CD4-positive, alpha-beta T cell treated with Interleukin-4 for 4 hours (primary cell): ENCODE measurements around the gene LBH.

ENCODE experiments used
- DNase-seq: peaks from one replicate; pipeline ENCODE4 v3.0.0-alpha.2; 2020

The LBH gene

DNA sequence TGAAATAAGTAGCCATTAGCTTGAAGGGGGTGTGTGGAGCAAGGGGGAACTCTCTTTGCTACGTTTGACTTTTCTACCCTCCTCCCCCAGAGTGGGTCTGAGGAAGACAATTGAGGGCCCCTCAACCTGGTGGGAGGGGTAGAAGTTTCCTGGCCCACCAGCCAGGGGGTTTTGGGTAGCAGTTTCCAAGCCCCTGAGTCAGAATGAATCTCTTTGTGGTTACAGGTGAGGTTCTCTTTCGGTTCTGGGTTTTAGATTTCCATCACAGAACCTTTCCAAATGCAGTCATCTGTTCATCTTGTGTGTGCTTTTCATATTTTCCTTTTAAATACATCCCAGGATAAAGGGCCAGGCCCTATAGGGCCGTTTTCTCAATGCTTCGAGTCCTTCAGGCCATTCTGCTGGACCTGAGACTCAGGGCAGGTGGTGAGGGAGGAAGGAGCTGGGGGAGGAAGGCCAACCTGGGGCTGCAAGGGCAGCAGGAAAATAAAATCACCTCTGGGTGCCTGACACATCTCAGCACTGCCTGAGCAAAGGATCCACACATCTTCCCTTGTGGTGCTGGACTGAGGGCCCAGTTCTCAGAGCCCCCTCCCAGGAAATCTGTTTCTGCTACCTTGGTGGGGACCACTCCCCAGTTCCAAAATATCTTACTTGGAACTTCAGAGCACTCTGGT is 4.7 kb downstream of the LBH start:
- peak; percentile 58 for DNase-seq

DNA sequence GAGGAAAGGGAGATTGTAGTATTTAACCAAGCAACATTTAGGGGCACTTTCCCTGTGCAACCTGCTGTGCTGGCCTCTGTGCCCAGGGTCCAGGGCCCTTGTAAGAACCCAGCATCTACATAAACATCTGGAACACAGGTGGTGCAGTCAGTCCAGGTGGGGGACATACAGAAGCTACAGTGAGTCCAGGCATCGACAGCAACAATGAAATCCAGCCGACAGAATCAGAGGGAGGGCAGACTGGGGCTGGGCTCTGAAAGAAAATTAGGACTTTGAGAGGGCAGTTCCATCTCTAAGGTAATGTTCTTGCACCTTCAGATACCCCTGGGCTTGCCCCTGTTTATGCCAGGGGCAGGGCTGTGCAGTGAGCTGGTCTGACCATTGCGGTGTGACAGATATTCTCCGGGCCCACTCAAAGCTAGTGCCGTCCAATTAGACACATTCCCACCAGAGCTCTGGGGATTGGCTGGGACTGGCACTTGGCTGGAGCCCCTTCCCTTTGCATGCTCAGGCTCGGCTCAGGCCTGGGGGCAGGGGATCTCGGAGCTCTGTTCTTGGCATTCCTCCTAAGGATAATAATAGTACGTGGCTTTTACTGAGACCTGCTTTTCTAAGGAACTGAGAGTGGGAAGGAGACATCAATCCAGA is 5.4 kb downstream of the LBH start:
- DNase-seq: no peak

DNA sequence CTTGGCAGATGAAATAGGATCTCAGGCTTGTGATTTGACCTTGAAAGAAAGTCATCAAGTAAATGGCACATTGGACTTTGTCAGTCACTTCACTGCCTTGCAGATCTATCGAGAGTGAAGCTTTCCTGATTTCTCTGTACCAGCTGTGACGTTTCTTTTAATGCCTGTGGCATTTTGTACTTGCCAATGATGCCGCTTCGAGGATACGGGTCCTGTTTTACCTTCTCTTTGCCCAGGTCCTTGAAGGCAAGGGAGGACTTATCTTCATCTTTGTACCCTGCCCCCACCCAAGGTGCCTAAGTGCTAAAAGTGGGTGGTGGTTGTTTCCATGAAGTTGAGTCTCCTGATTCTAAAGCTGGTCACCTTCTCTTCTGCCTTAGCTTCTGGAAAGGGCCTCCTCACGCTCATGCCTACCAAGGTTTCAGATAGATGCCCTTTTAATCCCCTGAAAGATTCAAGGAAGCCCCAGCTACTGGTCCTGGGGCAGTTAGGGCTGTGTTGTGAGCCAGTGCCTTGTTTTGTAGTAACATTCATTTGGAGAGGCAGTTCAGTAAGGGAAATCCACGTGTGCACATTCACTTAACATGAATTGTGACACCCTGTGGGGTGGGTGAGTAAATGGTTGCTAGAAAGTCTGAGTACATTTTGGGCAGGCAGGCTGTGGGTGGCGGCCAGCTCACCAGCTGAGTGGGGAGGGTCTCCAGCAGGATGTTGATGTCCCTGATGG is 6.1 kb downstream of the LBH start:
- DNase-seq: no peak

DNA sequence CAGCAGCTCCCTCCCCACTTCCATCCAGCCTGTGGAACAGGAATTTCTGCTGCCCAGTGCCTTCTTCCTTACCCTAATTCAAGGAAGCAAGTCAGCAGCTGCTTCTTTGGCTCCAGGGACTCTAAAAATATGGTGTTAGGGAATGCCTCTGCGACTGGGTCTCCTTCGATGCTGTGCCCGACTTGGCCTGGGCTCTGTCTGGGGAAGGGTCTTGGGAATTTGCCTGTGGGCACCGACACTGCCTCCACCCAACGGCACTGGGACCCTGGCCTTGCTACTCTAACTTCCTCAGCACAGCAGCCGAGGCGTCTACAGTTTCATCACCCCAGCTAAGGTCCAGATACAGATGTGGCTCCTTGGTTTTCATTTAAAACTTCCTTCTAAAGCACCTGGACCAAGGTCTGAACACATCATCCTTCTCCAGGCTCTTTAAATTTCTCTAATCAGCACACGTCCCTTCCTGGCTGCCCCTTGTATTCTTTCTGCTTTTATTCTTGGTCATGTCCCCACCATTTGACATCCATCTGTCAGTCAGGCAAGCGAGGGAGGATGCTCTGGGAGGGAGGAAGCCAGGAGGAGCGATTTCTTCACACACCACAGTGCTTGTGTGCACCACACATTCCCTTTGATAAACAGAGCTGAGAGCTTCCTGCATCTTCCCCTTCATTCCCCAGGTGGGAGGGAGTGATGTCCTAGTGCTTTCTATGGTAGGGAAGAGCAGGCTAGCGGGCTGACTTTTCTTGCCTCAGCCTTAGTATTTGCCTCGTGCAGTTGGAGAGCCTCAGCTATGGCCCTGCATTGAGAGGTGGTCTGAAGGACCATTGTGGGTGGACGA is 6.8 kb downstream of the LBH start:
- DNase-seq: no peak

DNA sequence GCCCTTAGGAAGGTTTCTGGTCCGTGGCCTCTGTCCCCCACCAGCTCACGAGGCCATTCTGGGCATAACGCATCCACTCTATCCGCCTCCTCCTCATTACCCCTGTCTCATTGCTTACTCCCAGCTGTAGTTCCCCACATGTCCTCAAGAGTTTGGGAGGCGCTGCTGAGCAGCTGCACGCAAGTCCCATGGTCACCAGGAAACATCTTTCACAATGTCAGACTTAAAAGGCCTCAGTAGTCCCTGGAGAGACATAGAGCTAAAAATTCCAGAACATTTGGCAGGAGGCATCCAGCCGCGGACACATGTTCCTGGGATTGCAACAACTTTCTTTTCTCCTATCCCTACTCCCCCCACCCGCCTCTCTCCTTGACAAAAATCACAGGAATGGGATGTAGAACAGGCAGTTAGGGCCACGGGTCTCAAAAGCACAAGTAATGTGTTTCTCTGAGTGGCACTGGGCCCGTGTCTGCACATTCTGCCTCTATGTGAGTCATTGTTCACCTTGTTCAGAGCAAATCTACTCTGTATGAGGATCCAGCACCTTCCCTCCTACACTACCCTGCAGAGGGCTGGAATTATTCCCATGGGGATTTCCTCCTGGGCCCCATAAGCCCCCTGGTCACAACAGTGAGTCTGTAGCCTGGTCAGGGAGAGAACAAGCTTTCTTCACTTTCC is 8.1 kb downstream of the LBH start:
- DNase-seq: peak; percentile 76

DNA sequence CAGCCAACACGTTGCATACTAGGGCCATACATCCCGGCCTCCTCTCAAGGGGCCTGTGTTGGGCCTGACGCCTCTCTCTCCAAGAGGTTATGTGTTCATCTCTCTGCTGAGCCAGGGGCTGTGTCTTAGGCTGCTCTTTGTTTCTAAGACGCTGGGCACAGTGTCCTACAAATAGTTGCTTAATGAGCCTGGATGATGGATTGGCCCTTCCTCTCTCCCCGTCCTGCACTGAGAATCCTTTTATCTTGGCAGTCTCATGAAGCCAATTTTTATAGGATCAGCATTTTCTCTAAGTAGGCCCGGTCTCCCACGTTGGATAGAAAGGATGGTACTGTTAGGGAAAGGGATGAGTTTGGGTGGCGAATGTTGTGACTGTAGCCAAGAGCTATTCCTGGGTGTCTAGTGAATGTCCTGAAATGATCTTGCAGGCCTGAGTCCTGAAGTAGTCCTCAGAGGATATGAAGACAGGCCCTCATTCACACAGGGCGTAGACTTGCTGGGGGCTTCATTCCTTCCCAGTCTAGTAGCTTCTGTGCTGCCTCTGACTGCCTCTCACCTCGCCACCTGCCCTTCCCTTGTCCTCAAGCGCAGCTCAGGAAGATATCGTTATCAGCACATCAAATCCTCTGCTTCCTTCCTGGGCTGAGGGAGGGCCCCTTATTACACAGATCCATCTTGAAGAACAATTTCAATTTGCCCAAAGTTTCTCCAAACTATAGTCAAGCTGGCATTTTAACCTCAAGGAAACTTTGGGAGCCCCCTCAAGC is 8.8 kb downstream of the LBH start:
- no peak for DNase-seq

DNA sequence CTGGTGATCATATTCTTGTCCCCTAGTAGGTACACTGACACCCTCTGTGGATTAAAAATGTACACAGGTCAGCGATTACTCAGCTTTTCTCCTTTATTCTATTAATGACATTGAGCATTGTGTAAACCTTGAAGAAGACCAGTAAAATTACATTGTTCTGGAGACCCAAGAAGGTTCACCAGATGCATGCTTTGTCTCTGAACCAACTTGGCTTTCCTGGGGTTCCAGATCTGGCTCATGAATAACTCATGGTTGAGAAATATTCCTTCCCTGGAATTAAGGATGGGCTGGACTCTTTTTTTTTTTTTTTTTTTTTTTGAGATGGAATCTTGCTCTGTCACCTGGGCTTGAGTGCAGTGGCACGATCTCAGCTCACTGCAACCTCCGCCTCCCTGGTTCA is 11.9 kb downstream of the LBH start:
- DNase-seq: no peak

DNA sequence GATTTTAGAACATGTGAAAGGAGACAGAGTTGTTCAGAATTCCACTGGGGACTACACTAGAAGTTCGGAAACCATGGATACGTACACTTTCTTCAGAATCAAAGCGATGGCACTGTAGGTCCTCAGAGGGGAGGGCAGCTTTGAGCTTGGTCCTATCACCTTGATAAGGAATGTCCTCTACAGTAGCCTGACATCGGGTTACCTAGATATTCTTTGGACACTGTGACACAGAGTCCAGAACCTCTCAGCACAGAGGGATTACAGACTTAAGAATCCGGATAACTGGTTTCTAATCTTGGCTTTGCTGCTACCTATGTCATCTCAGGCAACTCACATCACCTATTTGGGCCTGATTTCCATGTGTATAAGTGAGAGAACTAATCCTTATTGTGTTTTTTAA is 14.0 kb downstream of the LBH start:
- no peak for DNase-seq

DNA sequence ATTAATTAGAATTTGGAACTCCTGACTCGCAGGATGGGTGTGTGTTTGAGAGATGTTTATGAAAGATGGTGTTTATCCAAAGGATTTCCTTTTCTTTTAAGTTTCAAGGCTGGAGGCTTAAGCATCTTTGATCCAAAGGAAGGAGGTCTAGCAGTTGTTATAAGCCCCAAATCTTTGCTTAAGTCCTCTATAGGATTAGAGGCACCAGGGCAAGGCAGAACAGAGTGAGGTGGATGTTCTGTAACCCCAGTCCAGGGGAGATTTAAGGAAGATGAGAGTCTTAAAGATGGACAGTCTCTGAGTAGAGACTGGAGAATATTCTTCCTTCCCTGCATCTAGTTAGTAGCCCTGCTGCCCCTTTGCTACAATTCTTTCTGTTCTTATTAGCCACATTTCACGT is 17.5 kb downstream of the LBH start:
- DNase-seq: no peak

DNA sequence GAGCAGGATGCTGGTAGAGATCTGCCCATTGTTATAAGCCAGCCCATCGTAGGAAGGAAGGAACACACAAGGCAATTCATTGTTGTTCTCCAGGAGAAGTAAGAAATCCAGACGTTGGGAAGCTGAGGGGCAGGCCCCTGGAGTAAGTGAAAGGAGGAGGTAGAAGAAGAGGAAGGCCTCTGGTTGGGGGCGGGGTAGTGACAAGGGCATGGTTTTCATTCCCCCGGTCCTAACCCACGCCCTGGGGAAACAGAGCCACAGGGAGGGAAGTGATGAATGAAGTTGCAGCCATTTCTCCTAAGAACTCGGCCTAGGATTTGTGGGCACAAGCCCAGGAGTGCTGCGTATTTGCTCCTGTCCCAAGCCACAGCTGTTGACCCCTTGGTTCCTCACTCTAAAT is 18.0 kb downstream of the LBH start:
- DNase-seq: no peak

DNA sequence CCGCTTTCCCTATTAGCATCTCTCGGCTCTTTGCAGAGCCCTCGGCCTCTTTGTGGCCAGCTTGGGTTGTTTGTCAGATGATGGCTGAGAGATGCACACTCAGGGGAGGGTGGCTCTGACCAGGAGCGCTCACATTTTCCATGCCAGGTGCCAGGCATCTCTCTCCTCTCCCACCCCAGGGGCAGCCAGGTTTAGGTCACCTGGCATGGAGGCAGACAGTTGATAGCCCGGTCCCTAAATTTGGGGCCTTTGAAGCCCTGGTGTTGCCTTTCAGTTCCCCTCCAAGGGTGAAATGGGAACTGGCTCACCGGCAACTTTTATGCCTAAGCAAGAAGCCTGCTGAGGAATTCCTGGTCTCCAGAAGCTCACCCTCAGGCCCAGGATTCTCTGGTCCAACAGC is 19.1 kb downstream of the LBH start:
- no peak for DNase-seq

DNA sequence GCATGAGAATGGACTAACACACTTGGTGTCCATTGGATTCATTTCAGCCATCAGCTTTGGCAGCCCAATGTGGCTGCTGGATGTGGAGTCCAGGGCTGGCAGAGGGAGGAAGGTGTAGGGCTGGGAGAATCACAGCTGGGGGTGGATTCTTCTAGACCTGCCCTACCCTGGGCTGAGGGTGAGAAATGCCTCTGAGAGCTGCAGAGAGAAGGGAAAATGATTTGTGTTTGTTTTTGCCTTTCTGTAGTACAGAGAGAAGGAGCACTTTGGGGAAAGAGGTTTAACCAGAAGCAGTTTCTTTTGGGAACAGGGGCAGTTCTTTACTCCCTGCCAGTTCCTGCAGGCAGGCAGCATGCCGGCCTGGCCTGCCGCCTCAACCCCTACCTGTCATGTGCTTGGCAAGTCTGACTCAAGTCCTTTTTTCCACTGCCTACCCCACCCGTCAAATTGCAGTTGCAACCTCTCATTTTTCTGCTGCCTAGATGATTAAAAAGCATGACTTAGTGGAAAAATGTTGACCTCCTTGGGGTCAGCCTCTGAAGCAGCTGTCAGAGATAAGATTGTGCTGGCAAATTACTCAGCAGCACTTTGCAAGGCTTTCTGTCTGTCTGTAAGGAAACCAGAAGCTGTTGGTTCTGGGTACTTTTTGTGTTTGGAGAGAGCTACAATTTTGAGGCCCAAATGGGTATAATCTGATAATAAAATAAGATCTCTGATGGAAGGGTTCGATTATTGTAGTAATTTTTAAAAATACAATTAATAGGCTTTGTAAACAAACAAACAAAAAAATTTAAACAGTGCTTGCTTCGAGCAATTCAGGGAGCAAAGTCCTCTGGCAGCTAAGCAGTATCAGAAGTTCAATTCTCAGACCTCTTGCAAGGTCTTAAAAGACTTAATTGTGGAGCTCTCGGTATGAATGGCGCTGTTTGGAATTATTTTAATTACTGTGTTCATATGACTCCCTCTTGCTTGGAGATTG is 21.7 kb downstream of the LBH start:
- DNase-seq: peak; percentile 74

DNA sequence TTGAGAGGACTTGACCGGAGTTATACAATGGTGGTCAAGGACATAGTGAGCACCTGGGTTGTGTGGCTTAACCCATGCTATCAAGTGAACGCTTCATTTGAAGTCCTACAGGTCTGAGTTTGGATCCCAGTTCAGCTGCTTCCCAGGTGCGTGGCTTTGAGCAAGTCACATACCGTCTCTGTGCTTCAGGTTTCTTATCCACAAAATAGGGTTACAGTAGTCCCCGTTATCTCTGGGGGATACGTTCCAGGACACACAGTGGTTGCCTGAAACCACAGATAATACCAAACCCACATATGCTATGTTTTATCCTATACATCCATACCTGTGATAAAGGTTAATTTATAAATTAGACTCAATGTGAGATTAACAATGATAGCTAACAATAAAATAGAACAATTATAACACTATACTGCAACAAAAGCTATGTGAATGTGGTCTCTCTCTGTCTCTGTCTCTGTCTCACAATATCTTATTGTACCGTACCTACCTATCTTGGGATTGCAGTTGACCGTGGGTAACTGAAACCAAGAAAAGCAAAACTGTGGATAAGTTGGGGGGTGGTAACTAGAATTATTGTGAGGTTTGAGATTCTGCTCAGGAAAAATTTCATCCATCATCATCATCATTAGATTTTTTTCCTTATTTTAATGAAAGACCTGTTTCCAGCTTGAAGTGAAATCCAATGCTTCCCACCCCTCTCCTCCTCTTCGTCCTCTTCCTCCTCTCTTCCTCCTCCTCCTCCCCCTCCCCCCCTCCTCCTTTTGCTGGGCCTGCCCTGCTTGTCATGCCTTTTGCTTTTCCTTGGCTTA is 22.7 kb downstream of the LBH start:
- no peak for DNase-seq

DNA sequence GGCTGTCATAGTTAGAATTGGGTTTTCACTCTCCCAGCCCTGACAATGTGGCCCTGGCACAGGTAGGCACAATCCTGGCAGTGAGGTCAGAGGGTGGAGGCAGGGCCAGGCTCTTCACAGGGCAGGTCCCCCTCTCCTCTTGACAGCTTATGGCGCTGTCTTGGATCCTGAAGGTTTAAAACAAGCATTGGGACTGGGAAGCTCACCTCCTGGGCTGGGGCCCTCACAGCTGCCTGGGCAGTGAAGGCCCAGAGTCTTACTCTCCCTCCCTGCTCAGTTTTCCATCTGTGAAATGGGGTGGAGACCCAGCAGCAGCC is 23.3 kb downstream of the LBH start:
- no peak for DNase-seq

DNA sequence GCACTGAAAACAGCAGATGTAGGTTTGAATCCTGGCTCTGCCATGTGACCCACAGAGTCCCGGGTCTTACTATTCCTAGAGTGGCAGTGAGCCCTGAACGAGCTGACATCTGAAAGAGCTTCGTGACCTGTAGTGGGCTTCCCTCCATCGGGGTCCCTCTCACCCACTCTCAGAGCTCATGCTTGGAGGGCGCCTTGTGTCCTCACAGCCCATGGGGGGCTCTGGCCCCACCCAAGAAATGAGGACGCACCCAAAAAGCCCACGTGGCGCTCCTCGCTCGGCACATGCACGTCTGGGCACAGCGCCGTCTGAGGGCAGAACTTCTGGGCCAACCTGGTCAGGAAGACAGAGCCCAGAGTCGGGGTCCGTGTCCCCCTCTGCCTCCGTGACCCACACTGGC is 23.7 kb downstream of the LBH start:
- DNase-seq: no peak

DNA sequence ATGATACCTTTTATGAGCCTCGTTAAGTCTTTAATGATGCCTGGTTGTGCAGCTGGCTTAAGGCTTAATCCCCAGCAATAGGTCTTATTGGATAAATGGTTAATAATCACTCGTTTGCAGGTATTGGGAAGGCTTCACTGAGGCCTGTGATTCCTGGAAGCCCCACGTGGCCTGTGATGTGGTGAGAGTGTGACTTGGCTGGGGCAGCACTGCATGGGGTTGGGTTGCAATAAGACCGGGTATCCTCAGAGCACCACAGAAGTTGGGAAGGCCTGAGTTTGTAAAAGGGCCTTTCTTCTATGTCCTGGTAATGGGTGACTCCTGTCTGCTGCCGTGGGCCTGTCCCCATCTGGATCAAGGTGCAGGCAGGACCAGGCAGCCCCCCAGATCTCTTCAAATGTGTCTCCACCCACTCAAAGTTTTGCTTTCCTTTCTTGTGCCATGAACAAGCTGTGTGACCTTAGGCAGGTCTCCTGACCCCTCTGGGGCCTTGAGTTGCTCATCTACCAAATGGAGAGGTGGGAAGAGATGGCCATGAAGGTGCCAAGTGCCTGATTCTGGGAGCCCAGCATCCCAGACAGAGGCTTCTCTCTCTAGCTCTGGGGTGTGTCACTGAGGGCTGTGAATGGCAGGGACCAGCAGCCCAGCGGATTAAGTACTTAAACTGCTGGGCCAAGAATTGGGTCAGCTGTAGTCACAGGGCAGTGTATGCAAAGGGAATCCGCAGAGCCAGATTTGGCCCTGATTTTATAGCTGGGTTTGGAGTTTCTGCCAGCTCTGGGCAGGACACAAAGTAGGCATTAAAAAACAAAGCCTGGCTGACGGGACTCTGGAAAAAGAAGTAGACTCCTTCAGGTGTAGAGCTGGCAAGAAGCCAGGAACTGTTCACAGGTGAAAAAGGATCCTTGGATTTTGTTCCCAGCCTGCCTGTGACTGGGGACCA is 24.4 kb downstream of the LBH start:
- DNase-seq: no peak

DNA sequence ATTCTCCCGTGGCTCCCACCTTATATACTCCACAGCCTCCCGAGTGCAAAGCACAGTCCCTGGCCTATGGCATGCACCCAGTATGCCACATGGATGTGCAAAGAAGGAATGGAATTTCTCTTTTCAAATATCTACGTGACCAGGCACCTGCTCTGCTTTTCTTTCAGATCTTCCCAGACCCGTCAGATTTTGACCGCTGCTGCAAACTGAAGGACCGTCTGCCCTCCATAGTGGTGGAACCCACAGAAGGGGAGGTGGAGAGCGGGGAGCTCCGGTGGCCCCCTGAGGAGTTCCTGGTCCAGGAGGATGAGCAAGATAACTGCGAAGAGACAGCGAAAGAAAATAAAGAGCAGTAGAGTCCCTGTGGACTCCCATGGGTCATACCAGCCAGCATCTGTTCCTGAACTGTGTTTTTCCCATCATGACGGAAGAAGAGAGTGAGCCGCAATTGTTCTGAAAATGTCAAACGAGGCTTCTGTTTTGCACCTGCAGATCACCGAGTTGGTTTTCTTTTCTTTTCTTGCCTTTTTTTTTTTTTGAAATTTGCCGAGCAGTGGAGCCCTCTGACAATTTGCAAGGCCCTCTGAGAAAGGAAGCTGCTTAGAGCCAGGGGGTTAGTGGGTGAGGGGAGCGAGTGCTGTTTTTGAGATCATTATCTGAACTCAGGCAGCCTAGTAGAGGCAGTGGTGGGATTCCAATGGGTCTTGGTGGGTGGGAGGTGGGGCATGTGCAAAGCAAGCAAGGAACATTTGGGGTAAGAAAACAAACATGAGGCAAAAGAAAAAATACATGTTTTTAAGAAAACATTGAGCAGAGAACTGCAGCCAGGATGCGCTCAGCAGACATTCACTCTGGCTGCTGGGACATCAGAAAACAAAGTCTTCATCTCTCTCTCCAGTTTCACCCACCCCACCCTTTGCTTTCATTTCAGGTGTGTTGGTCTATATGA is 26.2 kb downstream of the LBH start:
- DNase-seq: no peak

DNA sequence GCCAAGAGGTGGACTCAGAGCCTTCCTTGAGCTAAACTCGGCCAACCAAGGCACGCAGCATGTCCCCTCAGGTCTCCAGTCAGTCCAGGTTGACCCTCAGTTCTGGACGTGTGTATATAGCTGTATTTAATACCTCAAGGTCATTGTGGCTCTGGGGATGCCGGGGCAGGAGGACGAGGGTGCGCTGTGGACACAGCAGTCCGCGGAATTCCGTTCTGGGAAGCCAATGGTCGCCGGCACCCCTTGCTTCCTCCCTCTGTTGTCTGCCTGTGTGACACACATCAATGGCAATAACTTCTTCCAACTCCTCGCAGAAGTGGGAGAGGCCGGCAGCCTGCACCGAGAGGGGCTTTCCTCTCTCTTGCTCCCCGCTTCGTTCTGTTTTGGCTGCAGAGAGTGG is 27.7 kb downstream of the LBH start:
- DNase-seq: no peak
